A549 (cell line): ENCODE data around the gene NRAP.

Experiments used
- JUNB ChIP-seq: fragments of >200 bp; sonication (Bioruptor Twin); formaldehyde crosslinking; IDR thresholded peaks from 2 replicates; pipeline ENCODE4 v1.6.1; 2016
- POLR2A ChIP-seq: IDR thresholded peaks from 2 replicates; pipeline ENCODE4 v1.6.1; 2012; ENCODE audit warnings: mild to moderate bottlenecking, low read length
- TF ChIP-seq, protein P1 (sequence below): fragments of >200 bp; sonication (Bioruptor Twin); formaldehyde crosslinking; IDR thresholded peaks from 3 replicates; pipeline ENCODE4 v1.5.1; 2016

- TF ChIP-seq POLR2A (peak; percentile 31), JUNB (no peak)
- TF ChIP-seq, protein P1, sequence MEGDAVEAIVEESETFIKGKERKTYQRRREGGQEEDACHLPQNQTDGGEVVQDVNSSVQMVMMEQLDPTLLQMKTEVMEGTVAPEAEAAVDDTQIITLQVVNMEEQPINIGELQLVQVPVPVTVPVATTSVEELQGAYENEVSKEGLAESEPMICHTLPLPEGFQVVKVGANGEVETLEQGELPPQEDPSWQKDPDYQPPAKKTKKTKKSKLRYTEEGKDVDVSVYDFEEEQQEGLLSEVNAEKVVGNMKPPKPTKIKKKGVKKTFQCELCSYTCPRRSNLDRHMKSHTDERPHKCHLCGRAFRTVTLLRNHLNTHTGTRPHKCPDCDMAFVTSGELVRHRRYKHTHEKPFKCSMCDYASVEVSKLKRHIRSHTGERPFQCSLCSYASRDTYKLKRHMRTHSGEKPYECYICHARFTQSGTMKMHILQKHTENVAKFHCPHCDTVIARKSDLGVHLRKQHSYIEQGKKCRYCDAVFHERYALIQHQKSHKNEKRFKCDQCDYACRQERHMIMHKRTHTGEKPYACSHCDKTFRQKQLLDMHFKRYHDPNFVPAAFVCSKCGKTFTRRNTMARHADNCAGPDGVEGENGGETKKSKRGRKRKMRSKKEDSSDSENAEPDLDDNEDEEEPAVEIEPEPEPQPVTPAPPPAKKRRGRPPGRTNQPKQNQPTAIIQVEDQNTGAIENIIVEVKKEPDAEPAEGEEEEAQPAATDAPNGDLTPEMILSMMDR: peak; percentile 31; the same call in 1 of the 3 replicates
Measured at GRCh38 chr10:113679463-113680189, 15.8 kb upstream of the NRAP start, which contains the start of gene CASP7.
